HG03575 (cell line): ENCODE measurements around the gene PPP1R10.
"Not testable (repeated sequence)": the region's sequence is repeated elsewhere in the genome, so short reads cannot be mapped to it uniquely, and the experiment has no call there.

Source experiments
- ATAC-seq: cut with Tn5 transposase; IDR thresholded peaks from one replicate; pipeline ENCODE4 v1.9.1; 2021; ENCODE audit not compliant: unreplicated experiment, insufficient number of reproducible peaks, low FRiP score; ENCODE audit errors: extremely low read depth

The PPP1R10 gene

GRCh38 chr6:30616811-30617564 lies at the start of gene PPP1R10:
Gene PPP1R10, minus strand, starts transcription at chr6:30617243. Its CDS starts 7,299 bp downstream, at chr6:30609944.
- peak; percentile 49 for ATAC-seq

- ATAC-seq = not testable (repeated sequence)
Observed at GRCh38 chr6:30666300-30666699, 49.3 kb upstream of the PPP1R10 start.

- ATAC-seq = no peak
Observed at GRCh38 chr6:30664994-30665767, 48.1 kb upstream of the PPP1R10 start.

- ATAC-seq = not testable (repeated sequence)
Observed at GRCh38 chr6:30657922-30658321, 40.9 kb upstream of the PPP1R10 start.

- ATAC-seq = no peak
Observed at GRCh38 chr6:30657454-30657853, 40.4 kb upstream of the PPP1R10 start.

GRCh38 chr6:30656513-30656912 lies 39.5 kb upstream of the PPP1R10 start:
- ATAC-seq = no peak

- ATAC-seq = no peak
Observed at GRCh38 chr6:30655743-30656094, 38.7 kb upstream of the PPP1R10 start.

GRCh38 chr6:30654798-30655742 lies 38.0 kb upstream of the PPP1R10 start:
- no peak for ATAC-seq

GRCh38 chr6:30651143-30651542 lies 34.1 kb upstream of the PPP1R10 start:
- ATAC-seq = no peak

- ATAC-seq = no peak
Observed at GRCh38 chr6:30647242-30648116, 30.4 kb upstream of the PPP1R10 start.

- ATAC-seq = no peak
Observed at GRCh38 chr6:30646450-30647241, 29.6 kb upstream of the PPP1R10 start, which contains the start of gene C6orf136. Gene C6orf136, plus strand, starts transcription at chr6:30647133. Its CDS starts 99 bp downstream, at chr6:30647232.

GRCh38 chr6:30645989-30646388 lies 28.9 kb upstream of the PPP1R10 start:
- no peak for ATAC-seq

- no peak for ATAC-seq
Observed at GRCh38 chr6:30644769-30645168, 27.7 kb upstream of the PPP1R10 start.

GRCh38 chr6:30643656-30644055 lies 26.6 kb upstream of the PPP1R10 start:
- no peak for ATAC-seq

- no peak for ATAC-seq
Observed at GRCh38 chr6:30641048-30641447, 24.0 kb upstream of the PPP1R10 start.

- ATAC-seq = no peak
Observed at GRCh38 chr6:30640481-30640880, 23.4 kb upstream of the PPP1R10 start.

- ATAC-seq = no peak
Observed at GRCh38 chr6:30635834-30636233, 18.8 kb upstream of the PPP1R10 start.
